ENCODE data around the gene HSD3B7.

GRCh38 chr16:31023252-31023602 is 38.2 kb downstream of the HSD3B7 start:
- TF ChIP-seq, protein P1, sequence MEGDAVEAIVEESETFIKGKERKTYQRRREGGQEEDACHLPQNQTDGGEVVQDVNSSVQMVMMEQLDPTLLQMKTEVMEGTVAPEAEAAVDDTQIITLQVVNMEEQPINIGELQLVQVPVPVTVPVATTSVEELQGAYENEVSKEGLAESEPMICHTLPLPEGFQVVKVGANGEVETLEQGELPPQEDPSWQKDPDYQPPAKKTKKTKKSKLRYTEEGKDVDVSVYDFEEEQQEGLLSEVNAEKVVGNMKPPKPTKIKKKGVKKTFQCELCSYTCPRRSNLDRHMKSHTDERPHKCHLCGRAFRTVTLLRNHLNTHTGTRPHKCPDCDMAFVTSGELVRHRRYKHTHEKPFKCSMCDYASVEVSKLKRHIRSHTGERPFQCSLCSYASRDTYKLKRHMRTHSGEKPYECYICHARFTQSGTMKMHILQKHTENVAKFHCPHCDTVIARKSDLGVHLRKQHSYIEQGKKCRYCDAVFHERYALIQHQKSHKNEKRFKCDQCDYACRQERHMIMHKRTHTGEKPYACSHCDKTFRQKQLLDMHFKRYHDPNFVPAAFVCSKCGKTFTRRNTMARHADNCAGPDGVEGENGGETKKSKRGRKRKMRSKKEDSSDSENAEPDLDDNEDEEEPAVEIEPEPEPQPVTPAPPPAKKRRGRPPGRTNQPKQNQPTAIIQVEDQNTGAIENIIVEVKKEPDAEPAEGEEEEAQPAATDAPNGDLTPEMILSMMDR (conservative IDR thresholded peaks at IDR 0.05; ENCODE audit: low read depth, low read length), result no peak
- TF ChIP-seq EZH2 (IDR thresholded peaks at IDR 0.05; ENCODE audit: borderline replicate concordance, low read depth, low read length, poor library complexity, severe bottlenecking), result no peak
